ENCODE measurements around the gene MYO1C. TPM values are rescaled to one million over a fixed set of nuclear protein-coding genes. Genes with fewer than 3 reads are reported as not detected.

The MYO1C gene
- total and polyA plus RNA-seq, 9 of the 15 experiments (the other 6 are each of a cell fraction or from before 2014, with no cell fraction given), result 0.46 to 32.5 (median 11.6) TPM

GRCh38 chr17:1435326-1435725 lies 57.2 kb downstream of the MYO1C start (continued):
- TF ChIP-seq MGA (IDR thresholded peaks at IDR 0.05), result no peak
- TF ChIP-seq PCBP1 (IDR thresholded peaks at IDR 0.05; ENCODE audit: low read depth, low read length, poor library complexity, severe bottlenecking), result no peak
- no peak for TF ChIP-seq CLOCK (CRISPR knock-in tag; IDR thresholded peaks at IDR 0.05; ENCODE audit: borderline replicate concordance)
- no peak for TF ChIP-seq IRF2 (CRISPR knock-in tag; IDR thresholded peaks at IDR 0.05)
- no peak for TF ChIP-seq HBP1 (CRISPR knock-in tag; IDR thresholded peaks at IDR 0.05)
- TF ChIP-seq ZNF124 (CRISPR knock-in tag; IDR thresholded peaks at IDR 0.05), result no peak
- TF ChIP-seq MXD1 (CRISPR knock-in tag; IDR thresholded peaks at IDR 0.05; ENCODE audit: borderline replicate concordance, poor library complexity, severe bottlenecking), result no peak
- TF ChIP-seq ZFP1 (CRISPR knock-in tag; IDR thresholded peaks at IDR 0.05), result no peak
- TF ChIP-seq ZNF77 (CRISPR knock-in tag; IDR thresholded peaks at IDR 0.05), result no peak
- no peak for TF ChIP-seq SP2 (IDR thresholded peaks at IDR 0.05; ENCODE audit: extremely low read depth, low read depth, low read length, poor library complexity, severe bottlenecking)
- no peak for TF ChIP-seq FOXK2 (conservative IDR thresholded peaks at IDR 0.05 in 1 of 2, IDR thresholded peaks at IDR 0.05 in 1 of 2; ENCODE audit: low read depth in 2 of 2)
- no peak for TF ChIP-seq PRMT5 (CRISPR knock-in tag; IDR thresholded peaks at IDR 0.05)
